NOMO-1 treated with DMSO at 0.1 percent for 48 hours (cell line): Measurements from ENCODE around the gene LAMTOR1.

Source experiments
- DNase-seq: peaks from one replicate; lab custom pipeline; 2025; ENCODE audit not compliant: unreplicated experiment; lab: John Stamatoyannopoulos, UW

LAMTOR1 gene

DNA sequence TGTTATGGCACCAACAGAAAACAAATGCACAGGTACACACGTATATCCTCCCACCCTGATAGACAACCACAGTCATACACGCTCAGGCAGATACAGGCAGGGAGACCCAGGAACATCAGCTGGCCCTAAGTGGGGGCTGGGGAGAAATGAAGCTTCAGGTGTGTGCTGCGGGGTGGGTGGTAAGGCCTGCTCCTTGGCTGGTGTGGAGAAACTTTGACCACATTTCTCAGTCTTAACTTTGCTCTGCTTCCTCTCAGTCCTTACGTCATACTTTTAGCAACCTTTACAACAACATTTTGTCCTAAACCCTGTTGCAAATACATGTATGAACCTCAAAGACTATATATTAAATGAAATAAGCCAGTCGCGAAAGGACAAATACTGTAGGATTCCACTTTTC lies 16.1 kb upstream of the LAMTOR1 start:
- DNase-seq, result peak; percentile 49

DNA sequence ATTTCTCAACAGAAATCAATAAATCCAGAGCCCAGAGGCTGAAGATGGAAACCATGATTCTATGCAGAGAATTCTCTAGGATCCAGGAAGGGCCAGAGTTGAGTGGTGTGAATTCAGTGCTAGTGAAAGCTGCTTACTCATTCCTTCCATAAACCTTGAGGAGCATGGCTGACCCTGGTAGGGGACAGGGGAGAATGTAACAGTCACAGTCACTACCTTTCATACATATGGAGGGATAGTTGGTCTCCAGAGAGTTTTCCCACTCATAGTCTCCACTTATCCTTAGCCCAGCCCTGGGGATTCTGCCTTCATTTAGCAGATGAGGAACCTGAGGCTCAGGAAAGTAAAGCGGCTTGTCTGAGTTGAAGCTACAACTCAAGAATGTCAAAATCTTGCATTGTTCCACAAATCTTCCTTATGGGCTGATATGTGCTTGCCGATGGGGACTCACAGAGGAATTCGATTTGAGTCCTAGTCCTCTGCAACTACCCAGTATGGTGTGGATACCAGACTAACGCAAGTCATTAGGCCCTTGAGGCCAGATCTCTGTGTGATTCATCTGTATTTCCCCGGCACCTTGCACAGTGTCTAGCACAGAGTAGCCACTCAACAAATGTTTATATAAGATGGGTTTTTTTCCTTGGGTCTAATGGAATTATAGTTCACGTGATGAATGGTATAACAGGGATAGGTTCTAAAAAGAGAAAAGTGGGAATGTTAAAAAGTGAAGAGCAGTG lies 13.1 kb upstream of the LAMTOR1 start:
- no peak for DNase-seq

DNA sequence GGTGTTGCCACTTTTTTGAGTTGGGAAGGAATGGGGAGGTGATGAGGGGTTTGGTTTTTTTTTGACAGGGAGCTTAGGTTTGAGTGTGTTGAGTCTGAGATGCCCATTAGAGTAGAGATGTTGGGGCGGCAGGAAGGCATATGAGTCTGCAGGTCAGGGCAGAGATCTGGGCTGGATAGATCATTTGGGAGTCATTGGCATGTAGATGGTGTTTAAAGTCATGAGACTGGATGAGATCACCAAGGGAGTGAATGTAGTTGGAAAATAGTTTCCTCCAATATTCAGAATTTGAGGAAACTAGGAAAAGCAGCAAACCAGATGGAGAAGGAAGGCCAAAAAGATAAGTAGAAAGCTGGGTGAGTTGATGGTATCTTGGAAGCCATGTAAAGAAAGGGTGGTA lies 11.5 kb upstream of the LAMTOR1 start:
- no peak for DNase-seq

DNA sequence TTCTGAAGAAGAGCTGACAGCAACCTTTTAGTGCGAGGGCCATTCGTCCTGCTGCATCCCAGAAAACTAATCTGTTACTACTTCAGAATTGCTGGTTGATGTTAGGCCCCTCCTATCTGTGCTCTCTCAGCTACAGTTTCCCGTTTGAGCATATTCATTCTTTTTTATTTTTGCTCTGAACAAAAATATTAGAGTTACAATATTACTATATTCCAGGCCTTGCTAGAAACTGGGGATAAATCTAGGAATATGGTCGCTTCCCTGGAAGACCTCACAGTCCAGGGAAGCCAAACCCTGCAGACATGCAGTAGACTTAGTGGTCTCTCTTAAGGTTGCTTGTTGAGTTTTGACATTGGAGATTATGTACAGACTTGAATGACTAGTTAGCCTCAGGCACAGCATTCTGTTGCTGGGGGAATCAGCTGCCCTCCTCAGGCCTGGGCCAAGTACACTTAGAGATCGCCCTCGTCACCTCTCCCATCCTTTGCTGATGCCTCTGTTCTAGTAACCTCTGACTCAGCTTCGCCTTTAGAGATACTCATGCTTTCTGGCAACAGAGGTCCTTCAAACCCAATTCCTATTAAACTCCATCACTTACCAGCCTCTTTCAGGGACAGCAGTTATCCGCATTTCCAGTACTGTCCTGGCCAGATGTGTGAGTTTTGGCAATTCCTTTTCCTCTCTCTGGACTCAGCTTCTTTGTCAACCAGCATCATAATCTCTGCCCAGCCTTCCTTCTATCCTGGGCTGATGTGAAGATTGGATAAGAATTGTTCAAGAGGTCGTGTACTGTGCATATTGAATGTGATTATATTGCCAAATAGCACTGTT lies 10.1 kb upstream of the LAMTOR1 start:
- no peak for DNase-seq

DNA sequence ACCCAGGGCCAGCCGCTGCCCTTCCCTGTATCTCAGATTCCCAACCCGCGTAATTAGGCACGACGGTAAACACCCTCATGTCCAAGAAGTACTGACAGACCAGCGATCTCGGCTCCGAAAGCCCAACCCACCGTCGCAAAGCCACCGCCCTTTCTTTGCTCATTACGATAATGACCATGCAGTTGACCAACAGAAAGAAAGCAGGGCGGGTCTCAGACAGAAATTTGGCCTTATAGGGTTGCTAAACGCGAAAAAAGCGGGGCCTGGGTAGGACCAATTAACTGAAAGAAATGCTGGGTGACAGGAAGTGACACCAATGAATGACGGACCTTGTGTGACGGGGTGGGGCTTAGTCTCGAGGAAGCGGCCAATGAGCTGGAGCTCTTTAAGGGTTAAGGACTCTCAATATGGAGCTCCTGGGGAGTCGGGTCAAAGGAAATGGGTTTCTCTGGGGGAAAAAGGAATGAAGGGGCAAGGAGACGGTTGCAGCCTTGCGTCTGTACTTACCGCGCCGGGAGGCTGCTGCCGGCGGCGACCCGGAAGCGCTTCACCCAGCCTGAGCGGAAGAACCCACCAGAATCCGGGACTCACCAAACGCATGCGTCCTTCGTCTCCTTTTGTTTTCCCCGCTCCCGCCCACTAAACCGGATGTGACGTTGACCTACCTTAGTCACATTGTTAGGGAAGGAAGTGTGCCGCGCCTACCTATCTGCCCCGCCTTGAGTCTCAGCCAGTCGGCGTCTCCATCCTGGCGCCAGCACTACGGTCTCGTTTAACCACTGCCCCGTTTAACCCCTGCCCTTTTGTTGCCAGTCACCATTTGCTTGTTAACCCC lies 9.3 kb upstream of the LAMTOR1 start, which contains the start of gene ANAPC15:
ANAPC15 (minus strand) TSS at position 553 of the 835 bp plus-strand sequence. CDS start 1,419 bp downstream, outside the sequence.
- DNase-seq, result peak; percentile 100

DNA sequence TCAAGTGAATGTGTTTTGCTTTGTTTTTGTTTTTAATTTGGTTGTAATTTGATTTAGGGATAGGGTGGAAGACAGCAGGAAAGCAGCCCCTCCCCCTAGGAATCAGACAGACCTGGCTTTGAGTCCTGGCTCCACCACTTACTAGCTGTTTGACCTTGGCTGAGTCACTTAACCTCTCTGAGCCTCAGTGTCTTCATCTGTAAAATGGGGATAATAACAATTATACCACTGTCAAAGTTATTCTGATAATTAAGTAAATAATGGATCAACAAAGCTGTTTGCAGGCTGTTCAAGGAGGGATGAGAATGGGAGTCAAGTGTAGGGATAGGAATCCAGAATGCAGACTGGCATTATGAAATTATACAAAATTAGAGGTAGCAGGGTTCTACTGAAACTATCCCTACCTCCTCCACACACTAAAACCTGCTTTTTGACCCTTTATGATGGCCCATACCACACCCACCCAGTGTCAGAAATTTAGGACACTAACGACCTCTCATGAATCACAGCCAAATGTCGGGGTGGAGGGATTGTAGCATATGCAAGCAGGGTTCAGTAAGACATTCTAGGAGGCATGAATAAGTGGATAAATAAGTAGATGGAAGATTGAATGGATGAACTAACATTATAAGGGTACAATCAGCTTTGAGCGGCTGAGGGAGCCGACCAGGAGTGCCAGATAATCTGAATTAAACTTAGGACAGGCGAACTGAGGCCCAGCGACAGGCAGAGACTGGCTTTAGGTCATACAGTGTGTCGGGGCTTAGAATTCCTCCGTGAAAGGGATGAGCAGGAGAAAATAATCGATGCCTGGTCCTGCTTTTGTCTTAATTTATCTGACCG lies 8.4 kb upstream of the LAMTOR1 start:
- peak; percentile 61 for DNase-seq

DNA sequence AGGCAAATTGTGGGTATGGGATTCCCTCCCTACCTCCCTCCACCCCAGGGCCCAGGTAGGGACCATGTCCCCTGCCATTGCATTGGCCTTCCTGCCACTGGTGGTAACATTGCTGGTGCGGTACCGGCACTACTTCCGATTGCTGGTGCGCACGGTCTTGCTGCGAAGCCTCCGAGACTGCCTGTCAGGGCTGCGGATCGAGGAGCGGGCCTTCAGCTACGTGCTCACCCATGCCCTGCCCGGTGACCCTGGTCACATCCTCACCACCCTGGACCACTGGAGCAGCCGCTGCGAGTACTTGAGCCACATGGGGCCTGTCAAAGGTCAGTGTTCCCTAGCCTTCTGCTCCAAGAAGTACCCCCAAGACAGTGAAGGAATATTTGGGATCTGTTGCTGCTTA lies 2.8 kb upstream of the LAMTOR1 start, which contains the start of gene TOMT:
TOMT (plus strand) TSS at position 37 of the 400 bp plus-strand sequence; CDS start at position 65, 28 bp downstream.
- DNase-seq, result no peak

DNA sequence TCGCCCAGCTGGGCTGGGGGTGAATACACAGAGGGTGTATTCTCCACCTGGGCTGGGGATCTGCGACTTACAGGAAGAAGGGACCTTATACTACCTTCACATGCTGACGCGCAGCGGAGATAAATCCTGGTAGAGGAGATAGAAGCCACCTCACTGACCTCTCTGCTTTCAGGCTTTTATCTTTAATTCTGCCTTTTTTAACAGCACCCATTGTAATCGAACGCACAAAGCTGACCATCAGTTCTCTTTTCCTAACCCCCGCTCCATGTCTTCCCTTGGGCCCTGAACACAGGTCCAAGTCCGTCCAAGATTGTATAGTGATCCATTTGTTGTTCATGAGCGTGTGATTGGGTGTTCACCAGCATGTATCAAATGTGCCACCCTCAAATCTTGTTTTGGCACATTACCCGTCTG lies 664 bp upstream of the LAMTOR1 start:
- no peak for DNase-seq

DNA sequence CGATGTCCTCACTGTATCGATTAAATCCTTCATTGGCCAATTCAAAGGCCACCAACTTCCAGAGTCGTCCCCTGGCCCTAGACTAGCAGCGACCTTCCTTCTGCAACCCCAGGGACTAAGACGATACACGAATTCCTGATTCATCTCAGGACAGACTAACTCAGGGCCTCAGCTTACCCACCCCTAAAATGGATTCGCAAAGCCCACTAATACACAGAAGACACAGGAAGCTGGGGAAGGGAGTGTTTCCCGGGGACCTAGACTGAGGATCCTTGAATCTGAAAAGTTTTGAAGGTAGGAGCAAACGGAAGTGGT lies 509 bp downstream of the LAMTOR1 start:
- no peak for DNase-seq

DNA sequence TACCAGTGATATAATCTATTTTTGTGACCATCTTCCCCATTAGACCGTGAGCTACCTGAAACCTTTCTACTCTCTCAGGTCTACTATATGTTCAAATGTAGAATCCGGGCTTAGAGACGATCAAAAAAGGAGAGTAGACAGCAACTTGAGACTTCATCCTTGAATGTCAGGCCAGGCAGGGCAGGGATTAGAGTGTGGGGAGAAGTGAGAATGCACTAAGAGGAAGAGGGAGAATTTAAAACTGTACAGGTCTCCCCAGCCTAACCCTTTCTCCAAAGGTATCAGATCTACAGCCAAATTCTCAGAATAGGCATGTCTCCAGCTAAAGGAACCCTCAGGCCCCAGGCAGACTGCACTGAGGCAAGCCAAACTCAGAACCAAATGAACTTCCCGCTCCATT lies 935 bp downstream of the LAMTOR1 start:
- DNase-seq, result peak; percentile 23

DNA sequence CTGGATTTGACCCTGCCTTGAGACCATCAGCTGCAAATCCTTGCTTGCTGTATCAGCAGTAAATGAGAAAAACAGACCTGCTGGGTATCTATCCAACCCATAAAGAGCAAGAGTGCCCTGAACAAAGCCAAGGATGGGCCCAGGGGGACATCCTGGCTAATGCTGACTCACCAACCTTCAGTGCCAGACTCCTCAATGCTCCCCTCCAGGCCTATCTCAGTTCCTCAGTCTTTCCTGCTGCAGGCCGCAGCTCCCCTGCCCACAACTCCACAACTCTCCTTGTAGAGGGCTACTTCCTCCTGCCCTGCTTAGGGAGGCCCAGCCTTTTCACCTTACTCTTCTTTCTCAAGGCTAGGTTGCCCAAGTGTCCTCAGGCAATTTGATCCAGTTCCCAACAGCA lies 2.6 kb downstream of the LAMTOR1 start:
- peak; percentile 78 for DNase-seq

DNA sequence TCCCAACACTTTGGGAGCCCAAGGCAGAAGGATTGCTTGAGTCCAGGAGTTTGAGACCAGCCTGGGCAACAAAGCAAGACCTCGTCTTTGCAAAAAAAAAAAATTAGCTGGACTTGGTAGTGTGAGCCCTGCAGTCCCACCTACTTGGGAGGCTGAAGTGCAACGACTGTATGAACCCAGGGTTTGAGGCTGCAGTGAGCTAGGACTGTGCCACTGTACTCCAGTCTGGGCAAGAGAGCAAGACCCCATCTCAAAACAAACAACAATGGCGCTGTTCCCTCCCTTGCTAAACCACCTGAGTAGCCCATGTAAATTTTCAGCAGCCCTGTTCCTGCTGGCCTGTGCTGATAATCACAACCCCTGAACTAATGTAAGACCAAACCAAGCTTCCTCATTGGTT lies 3.1 kb downstream of the LAMTOR1 start:
- DNase-seq, result no peak

DNA sequence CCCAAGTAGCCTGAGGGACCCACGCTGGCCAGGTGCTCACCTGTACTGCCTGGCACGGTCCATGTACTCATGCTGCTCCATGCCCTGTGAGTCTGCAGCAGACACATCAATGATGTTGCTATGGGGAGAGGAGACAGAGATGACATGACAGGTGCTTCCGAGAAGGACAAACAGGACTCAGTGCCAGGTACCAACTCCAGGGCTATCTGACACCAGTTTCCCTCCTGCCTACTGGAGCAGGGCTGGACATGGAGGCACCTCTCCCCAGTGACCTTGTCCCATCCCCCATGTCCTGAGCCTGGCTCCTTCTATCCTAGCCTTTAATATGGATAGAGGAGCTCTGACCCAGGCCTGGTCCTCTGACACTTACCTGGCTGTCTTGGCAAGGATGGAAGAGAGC lies 4.4 kb downstream of the LAMTOR1 start:
- no peak for DNase-seq

DNA sequence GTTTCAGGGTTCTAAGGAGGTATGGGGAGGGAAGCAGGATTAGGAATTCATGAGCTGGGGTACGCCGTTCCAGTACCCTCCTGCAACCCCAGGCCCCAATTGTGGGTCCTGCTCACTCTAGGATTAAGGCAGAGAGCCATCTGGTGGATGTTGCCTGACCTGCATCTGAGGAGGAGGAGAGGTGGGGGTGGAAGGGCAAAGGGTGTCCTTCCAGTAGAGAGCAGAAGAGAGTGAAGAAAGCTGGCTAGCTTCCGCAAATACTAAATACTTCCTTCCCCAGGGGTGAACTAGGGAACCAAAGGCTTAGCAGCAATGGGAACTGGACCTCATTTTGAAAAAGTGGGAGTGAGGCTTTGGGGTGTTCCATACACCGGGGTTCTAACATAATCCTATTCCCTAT lies 11.8 kb downstream of the LAMTOR1 start:
- DNase-seq, result peak; percentile 88

DNA sequence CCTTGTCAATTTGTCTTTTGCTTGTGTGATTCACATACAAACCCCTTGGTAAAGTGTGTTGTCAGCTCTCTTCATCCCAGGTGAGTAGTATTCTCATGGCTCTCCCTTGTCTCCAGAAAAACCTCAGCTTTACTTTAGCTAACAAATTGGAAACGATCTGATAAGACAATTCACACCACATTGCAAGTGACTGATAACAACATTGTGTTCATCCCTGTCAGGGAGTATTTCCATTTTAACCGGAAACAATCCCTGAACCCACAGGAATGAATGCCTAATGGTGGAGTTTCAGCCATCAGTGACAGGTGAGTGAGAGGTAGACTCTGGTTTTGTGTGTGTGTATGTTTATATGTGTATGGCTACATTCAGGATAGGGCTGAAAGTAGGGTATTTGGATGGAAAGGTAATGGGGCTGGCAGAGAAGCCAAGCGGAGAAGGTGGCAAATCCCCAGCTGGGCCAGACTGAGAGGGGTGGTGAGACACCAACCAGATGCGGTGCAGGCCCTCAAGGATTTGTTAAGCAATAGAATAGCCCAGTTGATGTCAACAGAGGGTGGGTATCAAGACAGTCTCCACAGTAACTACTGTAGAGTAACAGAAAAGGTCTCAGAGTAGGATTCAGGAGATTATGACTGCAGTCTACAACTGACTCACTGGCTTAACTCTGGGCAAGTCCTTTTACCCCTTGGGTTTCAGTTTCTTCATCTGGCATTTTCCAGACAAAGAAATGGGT lies 14.9 kb downstream of the LAMTOR1 start:
- DNase-seq, result no peak

DNA sequence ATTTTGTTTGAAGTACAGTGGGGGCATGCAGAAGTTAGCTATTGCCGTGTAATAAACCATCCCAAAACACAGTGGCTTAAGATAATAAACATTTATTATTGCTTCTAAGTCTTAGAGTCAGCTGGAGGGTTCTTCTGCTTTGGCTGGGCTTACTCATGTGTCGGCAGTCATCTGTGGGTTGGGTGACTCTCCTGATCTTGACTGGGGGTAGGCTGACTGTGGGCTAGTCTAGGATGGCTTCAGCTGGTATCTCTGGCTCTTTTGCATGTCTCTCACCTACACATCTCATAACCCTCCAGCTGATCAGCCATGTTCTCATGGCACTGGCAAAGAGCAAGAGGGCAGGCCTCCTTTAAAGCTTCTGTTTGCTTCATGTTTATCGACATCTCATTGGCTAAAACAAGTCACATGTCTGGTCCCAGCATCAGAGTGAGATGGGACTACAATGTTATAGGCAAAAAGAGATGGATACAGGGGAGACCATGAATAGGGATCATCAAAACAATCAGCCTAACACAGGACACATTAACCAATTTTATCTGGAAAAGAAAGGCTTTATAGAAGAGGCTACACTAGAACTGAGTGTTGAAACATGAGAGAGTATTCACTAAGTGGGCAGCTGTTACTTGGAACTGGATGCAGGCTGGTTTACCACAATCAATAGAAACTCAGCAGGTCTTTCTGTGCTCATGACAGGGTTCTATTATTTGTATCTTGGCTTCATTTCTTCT lies 17.3 kb downstream of the LAMTOR1 start:
- DNase-seq, result no peak

DNA sequence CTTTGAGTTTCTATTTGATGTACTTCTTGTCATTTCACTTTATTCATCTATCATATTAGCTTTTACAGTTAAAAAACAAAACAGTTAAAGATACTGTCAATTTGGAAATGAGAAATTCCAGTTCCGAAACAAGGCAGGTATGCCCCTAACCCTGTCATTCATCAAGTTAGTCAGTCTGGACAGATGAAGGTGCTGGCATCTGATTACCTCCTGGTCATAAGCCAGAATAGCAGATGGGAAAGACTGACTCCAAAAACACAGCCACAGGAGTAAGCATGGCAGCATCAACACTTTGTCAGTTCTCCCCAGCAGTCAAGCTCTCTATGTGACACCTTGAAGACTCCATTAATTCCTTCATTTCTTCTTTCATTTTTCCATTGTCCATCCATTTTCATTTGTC lies 18.1 kb downstream of the LAMTOR1 start:
- DNase-seq, result no peak

DNA sequence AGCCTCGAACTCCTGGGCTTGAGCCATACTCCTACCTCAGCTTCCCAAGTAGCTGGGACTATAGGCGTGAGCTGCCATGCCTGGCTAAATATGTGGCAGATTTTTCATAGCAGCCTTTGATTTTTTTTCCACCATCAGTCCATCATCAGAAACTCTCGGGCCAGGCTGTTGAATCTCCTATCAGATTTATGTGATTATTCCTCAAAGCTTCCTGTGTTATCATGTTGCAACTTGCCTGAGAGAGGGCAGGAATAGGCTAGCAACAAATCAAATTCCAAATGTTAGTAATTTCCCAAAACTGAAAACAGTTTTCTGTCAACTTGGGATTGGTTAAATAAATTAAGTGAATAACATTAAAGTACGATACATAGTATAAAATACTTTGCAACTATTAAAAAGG lies 19.0 kb downstream of the LAMTOR1 start:
- no peak for DNase-seq

DNA sequence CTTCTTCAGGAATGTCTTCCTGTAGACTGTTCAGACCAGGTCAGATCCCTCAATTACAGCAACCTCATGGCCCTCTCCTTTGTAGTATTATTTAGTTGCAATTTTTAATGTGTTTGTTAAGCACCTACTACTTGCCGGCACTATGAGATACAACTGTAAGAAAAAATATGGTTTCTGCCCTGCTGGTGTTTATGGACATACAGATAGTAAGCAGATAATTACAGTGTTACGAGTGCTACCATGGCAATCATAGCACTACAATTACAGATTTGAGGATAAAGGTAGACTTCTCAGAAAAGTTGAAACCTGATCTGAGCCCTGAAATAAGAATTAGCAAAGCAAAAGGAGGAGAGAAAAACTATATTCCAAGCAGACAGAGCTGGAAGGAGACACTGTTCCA lies 19.7 kb downstream of the LAMTOR1 start:
- DNase-seq, result no peak
